Right cardiac atrium (tissue), 5 donors: Measurements from ENCODE around the gene XPR1. TPM values are rescaled to one million over a fixed set of nuclear protein-coding genes. Genes with fewer than 3 reads are reported as not detected.

ENCODE experiments used
- ATAC-seq, 2 donors: fragments of 200-7000 bp; cut with Tn5 transposase; one replicate each; pipeline versions ENCODE4 v1.8.0 to v1.9.1; 2020; ENCODE audit warnings: moderate library complexity in 2 of 2, mild to moderate bottlenecking in 1 of 2
- DNase-seq, 3 donors: peaks; one replicate each; pipeline ENCODE4 v3.0.0-alpha.2; 2020
- H3K27ac ChIP-seq: one replicate; pipeline ENCODE4 v1.5.1; 2013; ENCODE audit warnings: mild to moderate bottlenecking, low read length, control low read depth, moderate library complexity
- H3K27me3 ChIP-seq: one replicate; pipeline ENCODE4 v1.6.1; 2013; ENCODE audit not compliant: control insufficient read depth, insufficient read depth
- H3K4me1 ChIP-seq: one replicate; pipeline ENCODE4 v1.6.1; 2013; ENCODE audit warnings: low read length; ENCODE audit not compliant: control insufficient read depth, insufficient read depth
- H3K4me3 ChIP-seq: one replicate; pipeline ENCODE4 v1.5.1; 2013; ENCODE audit warnings: low read length, control low read depth
- H3K9me3 ChIP-seq: one replicate; pipeline ENCODE4 v1.6.1; 2013; ENCODE audit warnings: low read length; ENCODE audit not compliant: control insufficient read depth
- WGBS: extraction: QIAGEN DNeasy Blood & Tissue Kit; methylation state at CpG from one replicate; pipeline ENCODE4 v1.1.7; 2013; 5-methylcytosine and 5-hydroxymethylcytosine counted together
- intact Hi-C, 4 donors: fragments of 100-400 bp; cut with DNase I; formaldehyde crosslinking; loops; one replicate each; pipeline versions ENCODE4 v1.11.0 to v1.14.0; 2022 to 2023
- polyA plus RNA-seq: library from polyadenylated mRNA; stranded (reverse); fragments of 200-250 nt; gene quantifications from one replicate; pipeline ENCODE4 v1.2.3, GENCODE V29; 2013
- total RNA-seq, 4 donors: library from RNA; stranded (reverse); fragmentation: NEBNext Ultra II Directional; extraction: Animal tissue kit (Norgen Biotek cat#: 25700); gene quantifications; one replicate each; pipeline ENCODE4 v1.2.1, GENCODE V29; 2021
- donor health status: healthy with polysubstance abuse.
- donor health status: DM: no; HTN: yes; CAD: no.
- donor health status: DM: no; HTN: no; CAD: no.
- donor health status: DM: no; HTN: yes; CAD: no; lungs with severe emphysema.
- donor health status: DM: yes; HTN: yes; CAD: no.

The XPR1 gene
- total and polyA plus RNA-seq, 5 donors = 10.7 to 33.4 (median 31.4) TPM

- no peaks in the 10 kb centered on the region for H3K27me3 ChIP-seq
- 70% methylated on average over 12 of the region's 12 CpGs for WGBS
- intact Hi-C loops = no loop called here
- no peaks in the 10 kb centered on the region for H3K9me3 ChIP-seq
- no peaks in the 10 kb centered on the region for H3K4me1 ChIP-seq
- ATAC-seq (no peak), DNase-seq (peak in 1 of 3 donors; percentile 3)
- H3K27ac ChIP-seq = no peak overlapping the region
- H3K4me3 ChIP-seq = no peak overlapping the region
Measured at GRCh38 chr1:180917306-180918065, 285.7 kb downstream of the XPR1 start.

- DNase-seq = peak in 1 of 3 donors; percentile 10
- Histone ChIP-seq H3K27me3 (no peaks in the 10 kb centered on the region), H3K27ac (no peak overlapping the region), H3K9me3 (no peaks in the 10 kb centered on the region), H3K4me1 (no peaks in the 10 kb centered on the region), H3K4me3 (no peak overlapping the region)
- no peak for ATAC-seq
- WGBS = 89% methylated on average over 10 of the region's 10 CpGs
- intact Hi-C loops = no loop called here
Measured at GRCh38 chr1:180918519-180918918, 286.7 kb downstream of the XPR1 start.

- Histone ChIP-seq H3K4me3 (no peak overlapping the region), H3K27ac (no peak overlapping the region), H3K27me3 (no peaks in the 10 kb centered on the region), H3K4me1 (no peaks in the 10 kb centered on the region), H3K9me3 (no peaks in the 10 kb centered on the region)
- DNase-seq (no peak), ATAC-seq (no peak)
- intact Hi-C loops = no loop called here
- 88% methylated on average over 9 of the region's 9 CpGs for WGBS
Measured at GRCh38 chr1:180919183-180919700, 287.4 kb downstream of the XPR1 start.

- DNase-seq = no peak
- WGBS = 94% methylated on average over 7 of the region's 7 CpGs
- Histone ChIP-seq H3K9me3 (no peaks in the 10 kb centered on the region), H3K27me3 (no peaks in the 10 kb centered on the region), H3K4me1 (no peaks in the 10 kb centered on the region), H3K27ac (no peak overlapping the region), H3K4me3 (no peak overlapping the region)
- no peak for ATAC-seq
- intact Hi-C loops = no loop called here
Measured at GRCh38 chr1:180920193-180920592, 288.4 kb downstream of the XPR1 start.

- no peaks in the 10 kb centered on the region for H3K9me3 ChIP-seq
- 88% methylated on average over 8 of the region's 8 CpGs for WGBS
- ATAC-seq = no peak
- intact Hi-C loops = no loop called here
- no peak overlapping the region for H3K4me3 ChIP-seq
- H3K27me3 ChIP-seq = no peaks in the 10 kb centered on the region
- DNase-seq = no peak
- H3K27ac ChIP-seq = no peak overlapping the region
- H3K4me1 ChIP-seq = peaks cover 4% of the 10 kb centered on the region
Measured at GRCh38 chr1:180920702-180921101, 288.9 kb downstream of the XPR1 start.

- Histone ChIP-seq H3K9me3 (no peaks in the 10 kb centered on the region), H3K27me3 (no peaks in the 10 kb centered on the region), H3K27ac (no peak overlapping the region), H3K4me3 (no peak overlapping the region), H3K4me1 (peaks cover 9% of the 10 kb centered on the region)
- intact Hi-C loops = no loop called here
- ATAC-seq = no peak
- 86% methylated on average over 6 of the region's 6 CpGs for WGBS
- DNase-seq = no peak
Measured at GRCh38 chr1:180921386-180921785, 289.6 kb downstream of the XPR1 start.

GRCh38 chr1:180921891-180922630 lies 290.2 kb downstream of the XPR1 start:
- no peak overlapping the region for H3K27ac ChIP-seq
- H3K4me1 ChIP-seq = peaks cover 11% of the 10 kb centered on the region
- ATAC-seq (no peak), DNase-seq (no peak)
- 77% methylated on average over 21 of the region's 21 CpGs for WGBS
- no peaks in the 10 kb centered on the region for H3K9me3 ChIP-seq
- intact Hi-C loops = no loop called here
- no peak overlapping the region for H3K4me3 ChIP-seq
- no peaks in the 10 kb centered on the region for H3K27me3 ChIP-seq

GRCh38 chr1:180922631-180923015 lies 290.8 kb downstream of the XPR1 start:
- DNase-seq (no peak), ATAC-seq (no peak)
- H3K4me1 ChIP-seq = peaks cover 13% of the 10 kb centered on the region
- H3K9me3 ChIP-seq = no peaks in the 10 kb centered on the region
- H3K4me3 ChIP-seq = no peak overlapping the region
- no peaks in the 10 kb centered on the region for H3K27me3 ChIP-seq
- 90% methylated on average over 8 of the region's 8 CpGs for WGBS
- no peak overlapping the region for H3K27ac ChIP-seq
- intact Hi-C loops = no loop called here

- 56% methylated on average over 13 of the region's 13 CpGs for WGBS
- H3K9me3 ChIP-seq = no peaks in the 10 kb centered on the region
- intact Hi-C loops = no loop called here
- no peak for DNase-seq
- no peak for ATAC-seq
- peaks cover 14% of the 10 kb centered on the region for H3K4me1 ChIP-seq
- no peak overlapping the region for H3K4me3 ChIP-seq
- H3K27ac ChIP-seq = no peak overlapping the region
- no peaks in the 10 kb centered on the region for H3K27me3 ChIP-seq
Measured at GRCh38 chr1:180923021-180923841, 291.4 kb downstream of the XPR1 start.

GRCh38 chr1:180923887-180924286 lies 292.1 kb downstream of the XPR1 start:
- ATAC-seq (no peak), DNase-seq (no peak)
- 79% methylated on average over 4 of the region's 4 CpGs for WGBS
- Histone ChIP-seq H3K4me3 (no peak overlapping the region), H3K9me3 (no peaks in the 10 kb centered on the region), H3K4me1 (peaks cover 16% of the 10 kb centered on the region), H3K27ac (no peak overlapping the region), H3K27me3 (no peaks in the 10 kb centered on the region)
- intact Hi-C loops = no loop called here

GRCh38 chr1:180924939-180925338 lies 293.1 kb downstream of the XPR1 start:
- H3K9me3 ChIP-seq = no peaks in the 10 kb centered on the region
- H3K4me1 ChIP-seq = peaks cover 16% of the 10 kb centered on the region
- intact Hi-C loops = no loop called here
- ATAC-seq (no peak), DNase-seq (no peak)
- WGBS = 83% methylated on average over 2 of the region's 2 CpGs
- H3K27ac ChIP-seq = no peak overlapping the region
- no peak overlapping the region for H3K4me3 ChIP-seq
- no peaks in the 10 kb centered on the region for H3K27me3 ChIP-seq
